ENCODE measurements around the gene TMEM184A. TPM values are rescaled to one million over a fixed set of nuclear protein-coding genes. Genes with fewer than 3 reads are reported as not detected.
A peak's percentile ranks its signal among the peaks of the same experiment; 100 is the strongest.

The TMEM184A gene
- 1 to 10 TPM in 1 of 4 donors, under 1 TPM in 3; 0.44 to 3.0 (median 0.70) TPM for total RNA-seq

DNA sequence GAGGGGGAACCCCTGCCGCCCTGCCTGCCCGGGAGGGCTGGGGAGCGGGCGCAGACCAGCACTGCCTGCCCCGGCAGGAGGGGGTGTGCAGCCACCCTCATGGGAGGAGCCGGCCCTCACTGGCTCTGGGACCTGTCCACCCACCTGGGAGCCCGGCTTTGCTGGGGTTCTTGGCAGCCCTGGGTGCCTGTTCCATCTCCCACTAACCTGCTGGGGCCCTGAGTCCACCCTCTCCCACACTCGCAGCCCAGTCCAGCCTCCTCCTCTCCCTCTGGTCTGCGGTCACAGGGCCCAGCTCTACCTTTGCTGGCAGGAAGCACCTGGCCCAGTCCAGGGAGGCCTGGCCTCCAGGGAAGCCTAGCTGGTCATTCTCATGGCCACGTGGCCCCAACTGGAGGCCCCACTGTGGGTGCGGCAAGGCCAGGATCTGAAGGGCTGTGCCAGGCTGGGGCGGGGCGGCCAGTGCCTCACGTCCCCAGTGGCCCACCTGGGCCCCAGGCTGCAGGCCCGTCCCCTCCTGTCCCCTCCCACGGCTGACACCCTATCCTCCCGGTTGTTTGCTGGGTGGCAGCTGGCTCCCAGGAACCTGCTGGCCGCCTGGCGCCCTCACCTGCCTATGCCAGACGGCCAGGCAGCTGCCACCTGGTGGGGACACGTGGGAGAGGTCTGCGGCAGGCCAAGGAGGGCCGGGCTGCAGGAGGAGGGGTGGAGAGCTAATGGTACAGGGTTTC lies at the start of gene TMEM184A:
Gene TMEM184A (minus strand): TSS at position 393 of the 731 bp plus-strand sequence. CDS start 721 bp downstream, outside the sequence.
- WGBS, 2 donors, result 14 to 39% methylated on average over 8 to 16 of the region's 23 CpGs
- peak; percentile 85 to 88 for DNase-seq
- H3K27me3 ChIP-seq, result no peaks in the 10 kb centered on the region
- no peaks in the 10 kb centered on the region for H3K9me3 ChIP-seq
- H3K36me3 ChIP-seq, result no peaks in the 10 kb centered on the region
- no peak within 1 kb of the TSS for H3K27ac ChIP-seq
- peaks cover 0 to 15% of the 10 kb centered on the region in 2 donors for H3K4me1 ChIP-seq
- H3K4me3 ChIP-seq (replicated peaks in 1 of 3), result no peak within 1 kb of the TSS
- intact Hi-C loops (cut with DNase I), result loop anchor here (5.0 kb wide), 1 partner anchor 54 kb away; the partner anchor contains the start of gene INTS1
- no peak for TF ChIP-seq POLR2A (IDR thresholded peaks at IDR 0.05)
- TF ChIP-seq, protein P1, sequence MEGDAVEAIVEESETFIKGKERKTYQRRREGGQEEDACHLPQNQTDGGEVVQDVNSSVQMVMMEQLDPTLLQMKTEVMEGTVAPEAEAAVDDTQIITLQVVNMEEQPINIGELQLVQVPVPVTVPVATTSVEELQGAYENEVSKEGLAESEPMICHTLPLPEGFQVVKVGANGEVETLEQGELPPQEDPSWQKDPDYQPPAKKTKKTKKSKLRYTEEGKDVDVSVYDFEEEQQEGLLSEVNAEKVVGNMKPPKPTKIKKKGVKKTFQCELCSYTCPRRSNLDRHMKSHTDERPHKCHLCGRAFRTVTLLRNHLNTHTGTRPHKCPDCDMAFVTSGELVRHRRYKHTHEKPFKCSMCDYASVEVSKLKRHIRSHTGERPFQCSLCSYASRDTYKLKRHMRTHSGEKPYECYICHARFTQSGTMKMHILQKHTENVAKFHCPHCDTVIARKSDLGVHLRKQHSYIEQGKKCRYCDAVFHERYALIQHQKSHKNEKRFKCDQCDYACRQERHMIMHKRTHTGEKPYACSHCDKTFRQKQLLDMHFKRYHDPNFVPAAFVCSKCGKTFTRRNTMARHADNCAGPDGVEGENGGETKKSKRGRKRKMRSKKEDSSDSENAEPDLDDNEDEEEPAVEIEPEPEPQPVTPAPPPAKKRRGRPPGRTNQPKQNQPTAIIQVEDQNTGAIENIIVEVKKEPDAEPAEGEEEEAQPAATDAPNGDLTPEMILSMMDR (IDR thresholded peaks at IDR 0.05), result peak; percentile 32 to 83 (median 77)

DNA sequence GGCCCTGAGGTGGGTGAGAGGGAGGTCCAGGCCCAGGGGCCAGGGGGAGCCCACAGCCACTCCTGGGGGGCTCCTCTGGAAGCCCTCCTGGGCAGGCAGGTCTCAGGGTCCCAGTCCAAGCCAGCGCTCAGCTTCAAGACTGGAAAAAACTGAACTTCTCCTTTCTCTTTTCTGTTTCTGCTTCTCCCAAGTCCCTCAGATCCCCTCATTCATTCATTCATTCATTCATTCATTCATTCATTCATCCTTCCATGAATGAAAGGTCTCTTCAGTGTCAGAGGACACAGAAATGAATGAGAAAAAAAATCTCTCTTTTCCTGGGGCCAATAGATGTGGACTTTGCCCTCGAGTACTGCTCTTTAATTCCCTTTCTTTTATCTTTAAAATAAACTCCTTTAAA lies 48.4 kb upstream of the TMEM184A start:
- Histone ChIP-seq H3K27ac (no peak overlapping the region), H3K4me3 (replicated peaks in 1 of 3) (no peak overlapping the region), H3K4me1 (no peaks in the 10 kb centered on the region), H3K36me3 (no peaks in the 10 kb centered on the region), H3K9me3 (no peaks in the 10 kb centered on the region), H3K27me3 (no peaks in the 10 kb centered on the region)
- WGBS, 2 donors, result 75 to 76% methylated on average over 2 of the region's 2 CpGs
- no peak for DNase-seq
- intact Hi-C loops (cut with DNase I), result no loop called here
- TF ChIP-seq POLR2A (IDR thresholded peaks at IDR 0.05), result no peak
- TF ChIP-seq, protein P1 (IDR thresholded peaks at IDR 0.05), result no peak

DNA sequence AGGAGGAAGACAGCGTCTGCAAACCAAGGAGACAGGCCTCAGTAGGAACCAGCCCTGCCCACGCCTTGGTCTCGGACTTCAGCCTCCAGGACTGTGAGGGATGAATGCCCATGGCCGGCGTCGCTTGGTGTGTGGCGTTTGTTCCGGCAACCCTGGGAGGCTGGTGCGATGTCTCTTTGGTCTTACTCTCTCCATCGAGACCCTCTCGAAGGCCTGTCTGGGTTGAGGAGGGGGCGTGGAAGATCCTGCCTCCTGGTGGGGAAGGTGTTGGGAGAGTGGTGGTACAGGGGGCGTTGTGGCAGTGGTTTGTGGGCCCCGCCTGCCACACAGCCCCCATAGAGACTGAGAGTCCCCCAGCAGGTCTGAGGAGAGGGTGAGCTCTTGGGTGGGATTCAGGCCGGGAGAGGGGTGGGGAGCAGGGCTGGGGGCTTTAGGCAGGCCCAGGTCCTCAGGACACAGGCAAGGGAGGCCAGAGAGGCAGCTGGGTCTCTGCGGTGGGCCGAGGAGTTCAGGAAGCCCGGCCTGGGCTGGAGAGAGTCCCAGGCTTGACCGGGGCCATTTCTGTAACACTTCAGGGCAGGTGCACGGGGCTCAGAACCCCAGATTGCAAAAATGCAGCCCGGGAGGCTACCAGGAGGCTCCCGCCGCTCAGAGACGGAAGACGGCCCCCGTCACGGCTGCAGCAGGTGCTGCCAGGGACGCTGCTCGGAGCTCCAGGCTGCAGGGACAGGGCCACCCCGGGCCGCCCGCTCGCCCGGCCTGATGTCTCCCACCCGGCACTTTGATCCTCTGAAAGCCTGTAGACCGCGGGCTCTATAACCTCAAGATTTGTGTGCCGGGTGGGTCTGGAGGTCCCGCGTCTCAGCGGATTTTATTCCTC lies 47.6 kb upstream of the TMEM184A start:
- H3K9me3 ChIP-seq, result no peaks in the 10 kb centered on the region
- no peak for DNase-seq
- TF ChIP-seq, protein P1 (IDR thresholded peaks at IDR 0.05), result no peak
- no peak for TF ChIP-seq POLR2A (IDR thresholded peaks at IDR 0.05)
- no peak overlapping the region for H3K4me3 ChIP-seq (replicated peaks in 1 of 3)
- WGBS, 2 donors, result 81 to 84% methylated on average over 25 to 41 of the region's 41 CpGs
- no peaks in the 10 kb centered on the region for H3K27me3 ChIP-seq
- H3K36me3 ChIP-seq, result no peaks in the 10 kb centered on the region
- intact Hi-C loops (cut with DNase I), result no loop called here
- no peaks in the 10 kb centered on the region for H3K4me1 ChIP-seq
- H3K27ac ChIP-seq, result no peak overlapping the region

DNA sequence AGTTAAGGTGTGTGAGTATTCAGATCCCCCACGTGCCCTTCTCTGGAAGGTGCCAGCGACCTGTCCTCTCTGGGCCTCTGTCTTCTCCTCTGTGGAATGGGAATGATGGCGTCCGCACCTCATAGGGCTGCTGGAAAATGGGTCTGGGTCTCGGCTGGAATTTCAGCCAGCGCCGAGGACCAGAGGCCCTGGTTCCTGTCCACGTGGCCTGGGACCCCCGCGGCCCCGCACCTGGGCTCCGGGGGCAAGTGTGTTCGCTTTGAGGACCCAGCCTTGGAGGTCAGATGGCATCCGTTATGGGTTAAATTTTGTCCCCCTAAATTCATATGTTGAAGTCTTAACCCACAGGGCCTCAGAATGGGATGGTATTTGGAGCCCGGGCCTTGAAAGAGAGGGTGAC lies 46.4 kb upstream of the TMEM184A start:
- no peak for TF ChIP-seq POLR2A (IDR thresholded peaks at IDR 0.05)
- TF ChIP-seq, protein P1 (IDR thresholded peaks at IDR 0.05), result no peak
- Histone ChIP-seq H3K9me3 (no peaks in the 10 kb centered on the region), H3K4me3 (replicated peaks in 1 of 3) (no peak overlapping the region), H3K27me3 (no peaks in the 10 kb centered on the region), H3K36me3 (no peaks in the 10 kb centered on the region), H3K4me1 (no peaks in the 10 kb centered on the region), H3K27ac (no peak overlapping the region)
- 92 to 96% methylated on average over 12 to 13 of the region's 15 CpGs for WGBS, 2 donors
- intact Hi-C loops (cut with DNase I), result no loop called here
- no peak for DNase-seq

Measured in thyroid gland (tissue), 4 donors.